Epithelial cell of proximal tubule (primary cell): ENCODE measurements around the gene TEPSIN. TPM values are rescaled to one million over a fixed set of nuclear protein-coding genes. Genes with fewer than 3 reads are reported as not detected.

ENCODE experiments used
- DNase-seq: peaks from one replicate; pipeline ENCODE4 v3.0.0-alpha.2; 2011; ENCODE audit warnings: low read depth
- H3K4me3 ChIP-seq: 2 replicates; pipeline ENCODE4 v1.5.1; 2011; ENCODE audit warnings: low read depth, mild to moderate bottlenecking, low read length
- total RNA-seq: library from RNA; depleted of rRNA; stranded (reverse); fragments of >200 nt; gene quantifications from 2 replicates; pipeline ENCODE4 v1.2.3, GENCODE V29; 2015
- TF ChIP-seq, protein P1 (sequence below): conservative IDR thresholded peaks from 2 replicates; pipeline ENCODE4 v1.5.1; 2012; ENCODE audit warnings: low read depth, mild to moderate bottlenecking, low read length

Gene TEPSIN
- total RNA-seq, 1 donor from 2014 or later: 37.3 TPM

DNA sequence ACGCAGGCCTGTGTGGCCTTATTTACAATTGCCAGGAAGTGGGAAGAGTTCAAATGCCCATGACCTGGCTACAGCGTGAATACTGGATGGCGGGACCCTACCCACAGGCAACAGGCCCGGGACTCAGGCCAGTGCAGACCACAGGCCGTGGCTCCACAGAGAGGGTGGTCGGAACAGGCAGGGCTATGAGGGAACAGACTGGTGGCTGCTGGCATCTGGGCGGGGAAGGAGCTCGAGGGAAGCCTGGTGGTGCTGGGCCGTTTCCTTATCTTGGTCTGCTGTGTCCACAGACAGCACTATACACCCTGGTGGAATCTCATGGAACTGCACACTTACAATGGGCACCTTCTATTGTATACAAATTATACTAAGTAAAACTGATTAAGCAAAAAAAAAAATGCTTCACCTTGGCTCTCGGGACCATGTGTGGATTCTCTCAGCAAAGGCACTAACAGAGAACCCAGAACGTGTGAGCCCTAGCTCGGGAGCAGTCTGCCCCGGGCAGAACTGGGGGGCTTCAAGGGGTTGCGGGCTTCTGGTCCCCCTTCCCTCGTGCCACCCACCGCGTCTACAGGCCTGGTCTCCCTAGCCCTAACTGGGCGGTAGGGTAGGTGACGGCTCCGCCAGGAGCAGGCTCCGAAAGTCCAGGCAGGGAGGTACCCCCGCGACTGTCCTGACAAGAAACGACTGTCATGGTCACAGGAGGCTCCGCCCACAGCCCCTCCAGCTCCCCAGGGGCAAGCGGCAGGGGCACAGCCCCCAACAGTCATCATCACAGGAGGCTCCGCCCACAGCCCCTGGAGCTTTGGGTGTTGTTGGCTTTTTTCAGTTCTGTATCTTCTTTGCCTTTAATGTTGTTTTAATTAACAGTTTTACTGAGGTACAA lies 37.9 kb downstream of the TEPSIN start:
- TF ChIP-seq, protein P1, sequence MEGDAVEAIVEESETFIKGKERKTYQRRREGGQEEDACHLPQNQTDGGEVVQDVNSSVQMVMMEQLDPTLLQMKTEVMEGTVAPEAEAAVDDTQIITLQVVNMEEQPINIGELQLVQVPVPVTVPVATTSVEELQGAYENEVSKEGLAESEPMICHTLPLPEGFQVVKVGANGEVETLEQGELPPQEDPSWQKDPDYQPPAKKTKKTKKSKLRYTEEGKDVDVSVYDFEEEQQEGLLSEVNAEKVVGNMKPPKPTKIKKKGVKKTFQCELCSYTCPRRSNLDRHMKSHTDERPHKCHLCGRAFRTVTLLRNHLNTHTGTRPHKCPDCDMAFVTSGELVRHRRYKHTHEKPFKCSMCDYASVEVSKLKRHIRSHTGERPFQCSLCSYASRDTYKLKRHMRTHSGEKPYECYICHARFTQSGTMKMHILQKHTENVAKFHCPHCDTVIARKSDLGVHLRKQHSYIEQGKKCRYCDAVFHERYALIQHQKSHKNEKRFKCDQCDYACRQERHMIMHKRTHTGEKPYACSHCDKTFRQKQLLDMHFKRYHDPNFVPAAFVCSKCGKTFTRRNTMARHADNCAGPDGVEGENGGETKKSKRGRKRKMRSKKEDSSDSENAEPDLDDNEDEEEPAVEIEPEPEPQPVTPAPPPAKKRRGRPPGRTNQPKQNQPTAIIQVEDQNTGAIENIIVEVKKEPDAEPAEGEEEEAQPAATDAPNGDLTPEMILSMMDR: peak; percentile 64

DNA sequence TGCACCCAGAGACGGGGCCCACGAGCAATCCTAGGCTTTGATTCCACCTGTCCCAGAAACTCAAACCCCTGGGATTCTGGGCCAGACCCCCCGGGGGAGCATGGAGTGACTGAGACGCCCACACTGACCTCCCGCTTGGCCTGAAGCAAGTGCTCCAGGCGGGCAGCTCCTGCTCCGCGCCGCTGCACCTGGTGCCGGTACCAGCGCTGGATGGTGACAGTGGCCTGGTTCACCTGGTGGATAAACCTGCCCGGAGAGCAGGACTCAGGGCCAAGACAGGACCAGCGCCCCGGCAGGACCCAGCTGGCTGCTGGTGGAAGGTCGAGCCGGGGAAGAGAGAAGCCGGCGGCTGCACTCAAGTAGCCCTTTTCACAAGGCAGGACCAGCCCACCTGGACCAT lies 38.7 kb downstream of the TEPSIN start:
- no peak overlapping the region for H3K4me3 ChIP-seq
- TF ChIP-seq, protein P1: no peak
- DNase-seq: no peak

More for the DNA sequence above, 37.9 kb downstream of the TEPSIN start:
- no peak for DNase-seq
- H3K4me3 ChIP-seq: no peak overlapping the region

DNA sequence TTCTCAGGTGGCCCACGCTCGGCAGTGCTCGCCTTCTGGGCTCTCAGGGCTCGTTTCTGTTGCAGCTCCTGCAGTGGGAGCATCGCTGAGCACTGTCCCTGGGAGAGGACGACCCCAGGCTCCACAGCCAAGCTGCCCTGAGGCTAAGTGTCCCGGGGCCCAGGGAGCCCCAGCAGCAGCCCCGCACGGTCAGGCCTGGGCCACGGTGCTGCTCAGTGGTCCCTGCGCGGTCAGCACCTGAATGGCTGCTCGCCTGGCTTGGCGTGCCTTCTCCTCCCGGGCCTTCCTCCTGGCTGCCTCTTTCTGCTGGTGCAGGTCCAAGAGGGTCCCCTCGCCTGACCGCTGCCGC lies 39.4 kb downstream of the TEPSIN start:
- H3K4me3 ChIP-seq: no peak overlapping the region
- TF ChIP-seq, protein P1: no peak
- no peak for DNase-seq

GRCh38 chr17:81198826-81199481 lies 39.9 kb downstream of the TEPSIN start:
- no peak overlapping the region for H3K4me3 ChIP-seq
- no peak for DNase-seq
- TF ChIP-seq, protein P1: no peak

DNA sequence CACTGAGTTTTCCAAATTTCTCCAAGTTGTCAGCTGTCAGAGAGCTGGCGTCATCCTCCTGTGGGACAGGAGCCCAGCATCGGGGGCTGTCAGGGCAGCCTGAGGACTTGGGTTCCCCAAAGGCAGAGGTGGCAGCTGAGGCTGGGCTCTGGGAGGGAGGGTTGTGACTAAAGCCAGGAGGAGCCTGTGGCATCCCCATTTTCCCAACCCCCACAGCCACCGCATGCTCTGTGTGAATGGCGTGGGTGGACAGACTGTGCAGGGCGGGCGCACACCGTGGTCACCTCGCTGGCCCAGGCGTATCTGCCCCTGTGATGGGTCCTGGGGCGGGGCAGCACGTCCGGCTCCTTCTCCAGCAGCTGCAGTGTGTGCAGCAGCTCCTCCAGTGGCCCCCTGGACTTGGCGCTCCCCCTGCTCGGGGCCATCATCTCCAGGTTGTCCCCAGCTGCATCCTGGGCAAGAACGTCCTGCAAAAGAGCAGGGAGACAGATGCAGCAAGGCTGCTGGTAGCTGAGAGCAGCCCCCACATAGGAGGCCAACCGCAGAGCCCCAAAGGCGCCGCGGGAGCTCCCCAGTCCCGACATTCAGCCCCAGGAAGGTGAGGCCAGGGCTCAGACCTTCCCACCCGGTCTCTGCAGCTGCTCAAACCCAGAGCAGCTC lies 40.9 kb downstream of the TEPSIN start:
- TF ChIP-seq, protein P1: no peak
- no peak overlapping the region for H3K4me3 ChIP-seq
- no peak for DNase-seq

- TF ChIP-seq, protein P1: no peak
- no peak overlapping the region for H3K4me3 ChIP-seq
- no peak for DNase-seq
These were observed 41.5 kb downstream of the TEPSIN start for GRCh38 chr17:81197409-81197795.
